GM19452 (cell line): Measurements from ENCODE around the gene ZNF584.

Experiments
- ATAC-seq: cut with Tn5 transposase; IDR thresholded peaks from one replicate; pipeline ENCODE4 v1.9.1; 2021; ENCODE audit not compliant: unreplicated experiment

The ZNF584 gene

DNA sequence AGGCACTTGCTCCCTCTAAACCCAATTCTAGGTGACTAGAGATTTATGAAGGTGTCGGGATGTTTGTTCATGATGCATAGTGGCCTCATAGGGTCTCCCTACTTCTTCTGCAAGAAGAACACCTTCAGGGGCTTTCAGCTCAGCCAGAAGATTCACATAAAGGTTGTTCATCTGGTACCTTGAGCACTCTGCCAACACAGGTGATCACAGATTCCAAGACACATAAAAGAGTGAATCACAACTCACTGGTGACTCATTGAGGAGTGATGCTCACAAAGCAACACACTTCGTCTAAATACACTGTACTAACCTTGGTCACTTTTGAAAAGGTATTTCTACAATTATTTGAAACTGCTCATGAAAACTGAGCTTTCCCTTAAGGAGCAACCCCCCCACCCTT lies 51.6 kb downstream of the ZNF584 start:
- no peak for ATAC-seq

DNA sequence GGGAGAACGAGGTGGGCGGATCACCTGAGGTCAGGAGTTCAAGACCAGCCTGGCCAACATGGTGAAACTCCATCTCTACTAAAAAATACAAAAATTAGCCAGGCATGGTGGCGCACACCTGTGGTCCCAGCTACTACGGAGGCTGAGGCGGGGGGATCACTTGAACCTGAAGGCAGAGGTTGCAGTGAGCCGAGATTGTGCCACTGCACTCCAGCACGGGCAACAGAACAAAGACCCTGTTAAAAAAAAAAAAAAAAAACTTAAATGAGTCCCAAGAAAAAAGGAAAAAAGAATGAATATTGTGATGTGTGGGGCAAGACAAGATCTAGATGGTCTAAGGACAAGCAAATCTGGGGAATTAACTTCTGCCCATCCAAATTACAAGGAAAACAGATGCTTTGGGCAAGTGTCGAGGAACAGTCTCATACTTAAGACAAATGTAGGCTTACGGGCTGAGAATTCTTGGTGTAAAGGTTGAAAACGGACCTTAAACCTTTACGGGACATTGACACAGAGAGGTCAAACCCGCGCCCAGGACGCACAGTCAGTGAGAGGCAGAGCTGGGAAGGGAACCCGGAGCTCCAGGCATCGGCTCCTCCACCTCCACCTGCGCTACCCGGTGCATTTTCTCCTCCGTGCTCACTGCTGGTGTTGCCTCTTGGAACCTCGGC lies 57.8 kb downstream of the ZNF584 start:
- peak; percentile 31 for ATAC-seq

DNA sequence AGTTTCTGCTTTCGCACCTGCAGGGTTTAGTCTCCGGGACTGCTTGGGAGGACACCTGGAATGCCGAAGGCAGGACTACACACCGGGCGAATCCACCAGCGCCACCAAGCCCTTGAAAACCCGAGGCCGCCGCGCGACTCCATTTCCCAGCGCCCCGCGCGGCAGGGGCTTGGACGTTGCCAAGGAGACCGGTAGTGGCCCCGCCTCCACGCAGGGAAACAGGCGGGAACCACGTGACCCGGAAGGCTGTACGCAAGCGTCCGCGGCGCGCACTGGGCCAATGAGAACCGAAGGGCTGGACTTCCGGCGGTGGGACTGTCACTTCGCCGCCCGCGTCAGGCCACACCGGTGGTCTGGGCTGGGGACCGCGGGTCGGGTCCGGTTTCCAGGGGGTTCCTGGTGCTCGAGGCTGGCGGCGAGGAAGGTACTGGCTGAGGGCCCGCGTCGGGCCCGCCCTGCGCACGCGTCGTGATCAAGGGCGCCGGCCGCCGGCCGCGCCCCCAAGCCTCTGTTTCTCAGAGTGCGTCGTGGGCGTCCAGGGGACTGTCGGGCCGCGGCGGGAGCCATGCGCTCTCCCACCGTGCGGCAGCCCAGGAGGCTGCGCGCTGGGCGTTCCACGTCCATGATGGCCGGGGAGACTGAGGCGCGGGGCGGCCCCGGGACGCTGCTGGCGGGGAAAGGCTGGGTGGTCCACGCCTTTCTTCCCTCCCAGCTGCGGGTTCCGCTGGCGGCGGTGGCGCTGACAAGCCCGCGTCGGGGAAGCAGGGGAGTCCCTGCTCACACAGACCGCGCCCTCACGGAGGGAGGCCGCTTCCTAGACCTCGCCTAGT lies 58.5 kb downstream of the ZNF584 start, which contains the start of gene ZNF324:
Gene ZNF324 (plus strand): TSS at position 321 of the 830 bp plus-strand sequence. CDS start 2,106 bp downstream, outside the sequence.
- peak; percentile 86 for ATAC-seq
